D341Med (cell line): Measurements from ENCODE around the gene ZNF641.
"Not testable (repeated sequence)": the region's sequence is repeated elsewhere in the genome, so short reads cannot be mapped to it uniquely, and the experiment has no call there.

Experiments used
- DNase-seq: peaks from one replicate; pipeline ENCODE4 v3.0.0; 2012; ENCODE audit warnings: low spot score

Gene ZNF641

DNA sequence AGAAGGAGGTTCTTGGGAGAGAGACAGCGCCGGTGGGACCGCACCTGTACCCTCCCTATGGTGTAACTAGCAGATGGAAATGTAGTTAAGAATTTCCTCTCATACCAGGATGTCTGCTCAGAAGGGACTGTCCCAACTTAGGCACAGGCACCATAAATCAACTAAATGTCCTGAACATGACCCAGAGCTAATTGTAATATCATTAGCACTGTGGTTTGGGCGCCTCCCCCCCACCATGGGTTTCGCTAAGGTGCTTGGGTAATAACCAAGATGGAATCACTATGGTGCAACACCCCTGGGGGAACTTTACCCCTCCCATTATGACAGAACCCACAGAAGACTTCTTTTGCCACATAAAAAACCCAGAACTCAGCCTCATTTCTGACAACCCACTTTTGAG, 15.9 kb downstream of the ZNF641 start:
- no peak for DNase-seq

DNA sequence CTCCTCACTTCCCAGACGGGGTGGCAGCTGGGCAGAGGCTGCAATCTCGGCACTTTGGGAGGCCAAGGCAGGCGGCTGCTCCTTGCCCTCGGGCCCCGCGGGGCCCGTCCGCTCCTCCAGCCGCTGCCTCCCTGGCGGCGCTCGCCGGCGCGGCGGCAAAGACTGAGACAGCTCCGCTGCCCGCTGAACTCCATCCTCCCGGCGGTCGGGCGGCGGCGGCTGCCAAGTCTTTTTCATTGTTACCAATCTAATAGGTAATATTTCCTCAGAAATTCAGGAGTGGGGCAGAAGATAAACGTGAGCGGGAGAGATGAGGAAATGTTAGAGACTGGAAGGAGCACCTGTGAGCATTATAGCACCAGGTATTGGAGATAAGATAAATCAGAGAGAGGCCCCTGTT, 17.0 kb downstream of the ZNF641 start:
- DNase-seq: not testable (repeated sequence)

GRCh38 chr12:48331399-48331798, 19.3 kb downstream of the ZNF641 start:
- no peak for DNase-seq

DNA sequence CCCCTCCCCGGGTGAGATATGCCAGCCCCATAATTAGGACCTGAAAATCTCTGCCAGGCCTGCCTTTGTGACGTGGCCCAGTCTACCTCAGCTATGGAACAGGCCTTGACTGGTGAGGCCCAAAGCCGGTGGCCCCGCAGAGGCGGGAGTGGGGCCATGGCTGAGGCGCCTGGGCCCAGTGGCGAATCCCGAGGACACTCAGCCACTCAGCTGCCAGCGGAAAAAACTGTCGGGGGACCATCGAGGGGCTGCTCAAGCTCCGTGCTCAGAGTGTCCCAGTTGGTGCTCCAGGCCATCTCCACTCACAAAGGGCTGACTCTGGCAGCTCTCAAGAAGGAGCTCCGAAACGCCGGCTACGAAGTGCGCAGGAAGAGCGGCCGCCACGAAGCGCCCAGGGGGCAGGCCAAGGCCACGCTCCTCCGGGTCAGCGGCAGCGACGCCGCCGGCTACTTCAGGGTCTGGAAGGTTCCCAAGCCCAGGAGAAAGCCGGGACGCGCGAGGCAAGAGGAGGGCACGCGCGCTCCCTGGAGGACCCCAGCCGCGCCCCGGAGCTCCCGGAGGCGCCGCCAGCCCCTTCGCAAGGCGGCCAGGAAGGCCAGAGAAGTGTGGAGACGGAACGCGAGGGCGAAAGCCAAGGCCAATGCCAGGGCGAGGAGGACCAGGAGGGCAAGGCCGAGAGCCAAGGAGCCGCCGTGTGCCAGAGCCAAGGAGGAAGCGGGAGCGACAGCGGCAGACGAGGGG, 21.4 kb downstream of the ZNF641 start:
- no peak for DNase-seq

DNA sequence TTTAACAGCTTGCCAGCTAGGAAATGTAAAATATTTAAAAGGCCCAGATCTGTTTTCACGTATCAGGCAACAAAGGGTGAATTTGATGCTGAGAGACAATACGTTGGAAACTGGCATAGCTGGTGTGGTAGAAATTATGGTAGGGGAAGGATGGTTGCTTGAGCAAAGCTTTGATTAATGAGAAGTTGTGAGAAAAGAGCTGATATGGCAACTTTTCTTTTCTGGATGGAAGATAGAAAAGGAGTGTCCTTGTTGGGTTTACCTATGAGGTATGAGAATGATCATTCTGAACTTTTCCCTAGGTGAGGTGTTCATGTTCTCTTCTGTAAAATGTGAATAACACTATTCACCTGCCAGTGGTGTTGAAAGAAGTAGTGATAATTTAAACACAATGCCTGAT, 34.2 kb downstream of the ZNF641 start:
- no peak for DNase-seq

- DNase-seq: no peak
Observed at GRCh38 chr12:48311313-48311712, 39.4 kb downstream of the ZNF641 start.

DNA sequence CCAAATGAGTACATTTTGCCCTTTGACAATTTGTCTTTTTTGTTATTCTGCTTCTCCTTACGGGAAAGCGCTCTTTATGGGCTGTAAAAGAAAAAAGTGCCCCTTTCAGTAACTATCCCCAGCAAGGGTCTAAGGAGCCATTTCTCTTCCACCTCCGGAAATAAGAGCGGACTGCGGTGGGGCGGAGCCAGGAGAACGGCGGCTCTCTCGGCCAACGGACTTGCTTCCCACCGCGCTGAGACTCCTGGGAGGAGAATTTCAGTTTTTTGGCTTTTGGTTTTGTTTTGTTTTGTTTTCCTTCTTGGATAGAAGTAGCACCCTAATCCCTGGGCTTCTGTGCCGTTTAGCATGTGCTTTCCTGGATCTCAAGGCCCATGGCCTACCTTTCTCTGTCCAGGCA, 43.5 kb downstream of the ZNF641 start:
- no peak for DNase-seq

- no peak for DNase-seq
Observed at GRCh38 chr12:48305190-48305589, 45.5 kb downstream of the ZNF641 start.

DNA sequence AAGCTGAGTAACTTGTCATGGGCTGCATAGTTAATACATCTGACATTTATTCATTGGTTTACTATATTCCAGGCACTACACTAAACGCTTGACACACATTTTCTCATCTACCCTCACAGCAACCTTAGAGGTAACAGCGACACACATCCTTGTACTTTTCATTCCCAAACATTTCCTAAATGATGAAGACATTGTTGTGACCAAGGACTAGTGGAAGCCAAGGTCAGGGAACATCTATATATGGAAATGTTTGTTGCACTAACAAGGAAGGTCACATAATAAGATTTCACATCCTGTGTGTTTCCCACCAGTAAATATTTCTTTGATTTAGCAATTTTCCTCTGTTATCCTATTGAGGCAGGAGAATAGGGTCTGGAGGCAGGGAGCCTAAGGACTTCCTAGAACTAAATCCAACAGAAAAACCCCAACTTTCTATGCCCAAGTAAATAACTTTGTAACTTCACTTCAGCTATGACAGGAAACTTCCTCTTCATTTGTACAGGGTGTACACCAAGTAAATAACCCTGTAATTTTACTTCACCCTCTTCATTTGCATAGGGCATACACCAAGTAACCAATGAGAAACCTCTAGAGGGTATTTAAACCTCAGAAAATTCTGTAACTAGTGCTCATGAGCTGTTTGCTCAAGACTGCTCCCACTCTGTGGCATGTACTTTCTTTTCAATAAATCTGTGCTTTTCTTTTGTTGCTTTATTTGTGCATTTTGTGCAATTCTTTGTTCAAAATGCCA, 48.4 kb downstream of the ZNF641 start:
- DNase-seq: no peak

DNA sequence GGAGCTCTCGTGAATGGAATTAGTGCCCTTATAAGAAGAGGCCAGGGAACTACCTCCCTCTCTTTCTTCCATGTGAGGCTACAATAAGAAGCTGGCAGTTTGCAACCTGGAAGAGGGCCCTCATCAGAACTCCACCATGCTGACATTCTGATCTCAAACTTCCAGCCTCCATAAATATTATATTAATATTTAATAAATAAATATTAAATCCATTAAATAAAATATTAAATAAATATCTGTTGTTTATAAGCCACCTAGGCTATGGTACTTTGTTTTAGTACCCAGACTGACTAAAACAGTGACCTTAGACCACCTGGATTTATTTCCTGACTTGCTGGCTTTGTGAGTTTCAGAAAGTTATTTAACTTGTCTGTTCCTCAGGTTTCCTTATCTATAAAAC, 49.9 kb downstream of the ZNF641 start:
- DNase-seq: no peak

DNA sequence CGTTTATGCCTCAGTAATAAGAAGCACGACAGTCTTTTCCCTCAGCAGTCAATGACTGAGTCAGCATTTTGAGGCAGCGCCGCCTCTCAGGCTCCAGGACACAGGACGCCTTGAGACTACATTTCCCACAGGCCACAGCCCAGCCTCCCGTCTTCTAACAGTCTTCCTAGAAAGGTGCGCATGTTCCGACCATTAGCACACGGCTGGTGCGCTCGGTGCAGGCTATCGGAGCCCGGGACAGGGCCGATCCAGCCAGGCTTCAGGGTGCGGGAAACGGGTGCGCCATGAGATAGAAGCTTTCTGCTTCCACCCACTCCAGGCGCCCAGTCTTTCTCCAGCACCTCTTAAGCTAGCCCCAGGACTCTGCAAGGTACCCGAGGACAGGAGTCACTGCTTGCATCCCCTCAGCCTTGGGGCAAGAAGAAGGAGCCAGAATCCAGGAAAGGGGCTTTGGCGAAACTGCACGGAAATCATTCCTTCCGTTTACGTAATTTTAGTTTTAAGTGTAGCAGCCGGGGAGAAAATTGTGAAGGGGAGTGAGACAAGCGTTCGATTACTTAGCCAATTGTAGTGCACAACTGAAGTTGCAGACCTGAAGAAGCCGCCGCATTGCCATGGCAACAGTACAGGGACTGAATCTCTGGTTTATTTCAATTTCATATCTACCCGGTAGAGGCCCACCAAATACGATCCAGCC, 54.0 kb downstream of the ZNF641 start:
- no peak for DNase-seq

GRCh38 chr12:48292040-48292439, 58.7 kb downstream of the ZNF641 start:
- DNase-seq: no peak

DNA sequence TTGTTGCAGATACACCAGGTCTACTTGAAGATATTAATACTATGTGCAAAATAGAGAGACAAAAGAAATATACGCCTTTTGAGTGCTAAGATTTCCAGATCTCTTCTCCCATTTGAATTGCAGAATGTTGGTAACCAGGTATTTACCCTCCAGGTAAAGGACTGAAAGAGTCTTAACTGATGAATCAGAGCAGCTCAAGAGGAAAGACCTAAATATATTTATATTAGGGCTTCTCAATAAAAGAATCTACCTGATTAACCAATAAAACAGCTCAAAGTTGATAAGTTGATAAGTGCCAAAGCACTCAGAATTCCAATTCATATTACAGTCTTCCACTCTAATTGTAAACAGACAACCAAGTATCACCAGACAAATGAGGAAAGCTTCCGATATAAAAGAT, 59.2 kb downstream of the ZNF641 start:
- no peak for DNase-seq

GRCh38 chr12:48288387-48289268, 62.1 kb downstream of the ZNF641 start:
- no peak for DNase-seq
